BLaER1 (cell line): ENCODE measurements around the gene TIRAP.

ENCODE experiments used
- H3K27ac ChIP-seq: shearing (Covaris generic); formaldehyde crosslinking; 2 replicates; pipeline ENCODE4 v1.8.1; 2022
- H3K27me3 ChIP-seq: shearing (Covaris generic); formaldehyde crosslinking; 2 replicates; pipeline ENCODE4 v1.8.1; 2022
- H3K36me3 ChIP-seq: shearing (Covaris generic); formaldehyde crosslinking; 2 replicates; pipeline ENCODE4 v1.8.1; 2022
- H3K4me1 ChIP-seq: shearing (Covaris generic); formaldehyde crosslinking; 2 replicates; pipeline ENCODE4 v1.8.1; 2022
- H3K4me2 ChIP-seq: shearing (Covaris generic); formaldehyde crosslinking; 2 replicates; pipeline ENCODE4 v1.8.1; 2022
- H3K4me3 ChIP-seq: shearing (Covaris generic); formaldehyde crosslinking; 2 replicates; pipeline ENCODE4 v1.8.1; 2022
- H3K9ac ChIP-seq: shearing (Covaris generic); formaldehyde crosslinking; 2 replicates; pipeline ENCODE4 v1.8.1; 2022
- H3K9me3 ChIP-seq: shearing (Covaris generic); formaldehyde crosslinking; 2 replicates; pipeline ENCODE4 v1.8.1; 2022
- H4K20me1 ChIP-seq: shearing (Covaris generic); formaldehyde crosslinking; 2 replicates; pipeline ENCODE4 v1.8.1; 2022
- Cebpa-rat ChIP-seq: shearing (Covaris generic); IDR thresholded peaks from 2 replicates; pipeline ENCODE4 v1.8.1; 2022

TIRAP gene

GRCh38 chr11:126338346-126339055 is 55.6 kb downstream of the TIRAP start:
- Histone ChIP-seq H3K9ac (no peak overlapping the region), H3K4me1 (peaks cover 76% of the 10 kb centered on the region)
- TF ChIP-seq Cebpa-rat, result no peak

GRCh38 chr11:126339073-126339862 is 56.4 kb downstream of the TIRAP start:
- H3K27ac ChIP-seq, result no peak overlapping the region

More at GRCh38 chr11:126338346-126339055, 55.6 kb downstream of the TIRAP start:
- peak overlapping the region; percentile 67; the same call in 1 of the 2 replicates for H3K4me2 ChIP-seq
- H3K4me3 ChIP-seq, result no peak overlapping the region
- H3K9me3 ChIP-seq, result no peaks in the 10 kb centered on the region
- H3K36me3 ChIP-seq, result peaks cover 73% of the 10 kb centered on the region
- H3K27me3 ChIP-seq, result no peaks in the 10 kb centered on the region
- H4K20me1 ChIP-seq, result no peaks in the 10 kb centered on the region
- H3K27ac ChIP-seq, result peak overlapping the region; percentile 72

DNA sequence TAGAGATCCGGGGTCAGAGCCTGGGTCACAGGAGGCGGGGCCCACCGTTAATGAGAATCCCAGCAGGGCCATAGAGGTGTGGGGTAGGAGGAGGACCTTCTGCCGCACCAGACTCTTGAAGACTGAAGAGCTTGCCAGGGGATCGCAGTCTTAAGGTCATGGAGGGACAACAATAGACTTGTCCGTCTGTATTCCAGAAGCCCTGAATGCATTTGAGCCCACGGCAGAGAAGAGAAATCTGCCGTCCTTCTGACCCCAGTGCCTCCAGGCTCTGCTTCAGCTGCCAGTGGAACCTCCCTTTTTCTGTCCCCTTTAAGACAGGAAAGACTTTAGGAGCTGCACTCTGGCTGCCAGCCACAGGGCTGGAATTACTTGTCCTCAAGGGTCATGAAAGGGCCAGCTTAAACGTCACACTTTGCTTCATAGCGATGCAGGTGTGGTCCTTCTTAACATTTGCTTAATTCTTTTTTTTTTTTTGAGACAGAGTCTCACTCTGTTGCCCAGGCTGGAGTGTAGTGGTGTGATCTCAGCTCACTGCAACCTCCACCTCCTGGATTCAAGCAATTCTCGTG is 57.1 kb downstream of the TIRAP start:
- no peaks in the 10 kb centered on the region for H3K27me3 ChIP-seq
- H3K4me1 ChIP-seq, result peaks cover 73% of the 10 kb centered on the region
- TF ChIP-seq Cebpa-rat, result no peak
- no peaks in the 10 kb centered on the region for H3K9me3 ChIP-seq
- H4K20me1 ChIP-seq, result no peaks in the 10 kb centered on the region
- H3K4me3 ChIP-seq, result no peak overlapping the region
- H3K36me3 ChIP-seq, result peaks cover 80% of the 10 kb centered on the region
- H3K4me2 ChIP-seq, result no peak overlapping the region
- H3K9ac ChIP-seq, result no peak overlapping the region
- H3K27ac ChIP-seq, result no peak overlapping the region

More at GRCh38 chr11:126339073-126339862, 56.4 kb downstream of the TIRAP start:
- H3K4me1 ChIP-seq, result peaks cover 76% of the 10 kb centered on the region
- no peaks in the 10 kb centered on the region for H4K20me1 ChIP-seq
- no peak overlapping the region for H3K9ac ChIP-seq
- no peak overlapping the region for H3K4me3 ChIP-seq
- no peaks in the 10 kb centered on the region for H3K27me3 ChIP-seq
- TF ChIP-seq Cebpa-rat, result no peak
- no peak overlapping the region for H3K4me2 ChIP-seq
- no peaks in the 10 kb centered on the region for H3K9me3 ChIP-seq
- peaks cover 74% of the 10 kb centered on the region for H3K36me3 ChIP-seq

GRCh38 chr11:126340960-126341606 is 58.2 kb downstream of the TIRAP start:
- Histone ChIP-seq H3K27ac (peak overlapping the region; percentile 46; the same call in 1 of the 2 replicates), H3K9me3 (no peaks in the 10 kb centered on the region), H3K9ac (peak overlapping the region; percentile 5; the same call in 1 of the 2 replicates), H3K4me1 (peaks cover 73% of the 10 kb centered on the region), H4K20me1 (0 out of 2 replicates have a peak, but pooled peaks cover under 1% of the 10 kb centered on the region), H3K36me3 (peaks cover 83% of the 10 kb centered on the region), H3K27me3 (no peaks in the 10 kb centered on the region), H3K4me3 (no peak overlapping the region), H3K4me2 (peak overlapping the region; percentile 60)
- TF ChIP-seq Cebpa-rat, result no peak

- peaks cover 7% of the 10 kb centered on the region for H4K20me1 ChIP-seq
- no peaks in the 10 kb centered on the region for H3K9me3 ChIP-seq
- no peak for TF ChIP-seq Cebpa-rat
- H3K4me1 ChIP-seq, result peaks cover 73% of the 10 kb centered on the region
- H3K4me3 ChIP-seq, result no peak overlapping the region
- H3K36me3 ChIP-seq, result peaks cover 83% of the 10 kb centered on the region
- peak overlapping the region; percentile 46 for H3K27ac ChIP-seq
- H3K9ac ChIP-seq, result peak overlapping the region; percentile 5; the same call in 1 of the 2 replicates
- H3K27me3 ChIP-seq, result no peaks in the 10 kb centered on the region
- peak overlapping the region; percentile 60 for H3K4me2 ChIP-seq
These were observed 58.9 kb downstream of the TIRAP start for GRCh38 chr11:126341760-126342161.

GRCh38 chr11:126343051-126343450 is 60.2 kb downstream of the TIRAP start:
- no peak for TF ChIP-seq Cebpa-rat
- Histone ChIP-seq H3K9ac (no peak overlapping the region), H3K36me3 (peaks cover 80% of the 10 kb centered on the region), H3K4me3 (no peak overlapping the region), H4K20me1 (peaks cover 20% of the 10 kb centered on the region), H3K4me1 (peaks cover 73% of the 10 kb centered on the region), H3K27me3 (no peaks in the 10 kb centered on the region), H3K27ac (no peak overlapping the region), H3K9me3 (no peaks in the 10 kb centered on the region), H3K4me2 (no peak overlapping the region)
